GM12874 (cell line): ENCODE results near the gene TAOK2.
A peak's percentile ranks its signal among the peaks of the same experiment; 100 is the strongest.

Experiments used
- CTCF ChIP-seq: IDR thresholded peaks from 2 replicates; pipeline ENCODE4 v1.5.1; 2011; ENCODE audit warnings: low read depth, mild to moderate bottlenecking, control low read depth, low read length, moderate library complexity; ENCODE audit not compliant: insufficient read depth

Gene TAOK2

GRCh38 chr16:29943846-29944799 lies 29.5 kb upstream of the TAOK2 start:
- TF ChIP-seq CTCF: 0 out of 2 replicates have a peak, but pooled peaks have one; percentile 2

GRCh38 chr16:29947897-29948296 lies 25.8 kb upstream of the TAOK2 start:
- no peak for TF ChIP-seq CTCF

GRCh38 chr16:29950806-29951461 lies 22.7 kb upstream of the TAOK2 start:
- no peak for TF ChIP-seq CTCF

- TF ChIP-seq CTCF: no peak
These were observed 21.9 kb upstream of the TAOK2 start for GRCh38 chr16:29951625-29952365.

- TF ChIP-seq CTCF: no peak
These were observed 14.9 kb upstream of the TAOK2 start for GRCh38 chr16:29958756-29959155.

- TF ChIP-seq CTCF: no peak
These were observed 14.4 kb upstream of the TAOK2 start for GRCh38 chr16:29959293-29959692.

- TF ChIP-seq CTCF: no peak
These were observed 12.6 kb upstream of the TAOK2 start for GRCh38 chr16:29961127-29961478.
